Keratinocyte (primary cell): ENCODE measurements around the gene CCDC82. TPM values are rescaled to one million over a fixed set of nuclear protein-coding genes. Genes with fewer than 3 reads are reported as not detected.

Experiments used
- DNase-seq: peaks from one replicate; pipeline ENCODE4 v3.0.0-alpha.2; 2011; ENCODE audit warnings: low read depth, missing footprints, low spot score
- FAIRE-seq: peaks from 2 replicates; lab custom pipeline; 2011; peaks lifted over from hg19 to GRCh38; lab: Jason Lieb, UNC
- H2AFZ ChIP-seq: 2 replicates; pipeline ENCODE4 v1.6.0; 2012; ENCODE audit warnings: low read length, control low read depth, inconsistent platforms; ENCODE audit not compliant: control insufficient read depth
- H3K27ac ChIP-seq: 2 replicates; pipeline ENCODE4 v1.5.1; 2011; ENCODE audit warnings: low read length; ENCODE audit not compliant: control insufficient read depth, insufficient read depth
- H3K27me3 ChIP-seq: 3 replicates; pipeline ENCODE4 v1.6.0; 2011; ENCODE audit warnings: low read length; ENCODE audit not compliant: control insufficient read depth, insufficient read depth; ENCODE audit errors: extremely low read depth
- H3K36me3 ChIP-seq, 2 experiments: 2 replicates in 1 of 2; 3 replicates in 1 of 2; pipeline ENCODE4 v1.5.1; 2011; ENCODE audit warnings: low read length in 2 of 2, mild to moderate bottlenecking in 1 of 2; ENCODE audit not compliant: control insufficient read depth in 2 of 2, insufficient read depth in 2 of 2; ENCODE audit errors: extremely low read depth in 1 of 2
- H3K4me1 ChIP-seq: 3 replicates; pipeline ENCODE4 v1.5.1; 2011; ENCODE audit warnings: low read length; ENCODE audit not compliant: control insufficient read depth, insufficient read depth; ENCODE audit errors: extremely low read depth
- H3K4me2 ChIP-seq: 3 replicates; pipeline ENCODE4 v1.6.0; 2011; ENCODE audit warnings: low read depth, low read length; ENCODE audit not compliant: control insufficient read depth, insufficient read depth; ENCODE audit errors: extremely low read depth
- H3K4me3 ChIP-seq, 3 experiments: fragments of 200-600 bp in 1 of 3; sonication (generic) in 1 of 3; 2 replicates in 2 of 3; 3 replicates in 1 of 3; pipeline ENCODE4 v1.5.1; 2011 to 2016; ENCODE audit warnings: low read length in 3 of 3, mild to moderate bottlenecking in 3 of 3, control low read depth in 2 of 3, inconsistent platforms in 1 of 3, low read depth in 1 of 3, mixed read lengths in 1 of 3, mixed run types in 1 of 3, moderate library complexity in 1 of 3; ENCODE audit not compliant: control insufficient read depth in 2 of 3, insufficient read depth in 2 of 3; ENCODE audit errors: extremely low read depth in 1 of 3
- H3K79me2 ChIP-seq: 2 replicates; pipeline ENCODE4 v1.6.0; 2012; ENCODE audit warnings: low read length; ENCODE audit not compliant: control insufficient read depth, insufficient read depth
- H3K9ac ChIP-seq: 3 replicates; pipeline ENCODE4 v1.6.0; 2011; ENCODE audit warnings: low read length; ENCODE audit not compliant: control insufficient read depth, insufficient read depth; ENCODE audit errors: extremely low read depth
- H3K9me1 ChIP-seq: 3 replicates; pipeline ENCODE4 v1.6.0; 2011; ENCODE audit warnings: low read length; ENCODE audit not compliant: control insufficient read depth, insufficient read depth; ENCODE audit errors: extremely low read depth
- H3K9me3 ChIP-seq: 2 replicates; pipeline ENCODE4 v1.5.1; 2012; ENCODE audit warnings: low read depth, low read length; ENCODE audit not compliant: control insufficient read depth
- H4K20me1 ChIP-seq: 3 replicates; pipeline ENCODE4 v1.6.0; 2011; ENCODE audit warnings: low read length; ENCODE audit not compliant: control insufficient read depth, insufficient read depth; ENCODE audit errors: extremely low read depth
- CTCF ChIP-seq, 3 experiments: IDR thresholded peaks in 1 of 3; conservative IDR thresholded peaks in 1 of 3; optimal IDR thresholded peaks in 1 of 3; 2 replicates in 2 of 3; 3 replicates in 1 of 3; pipeline versions ENCODE3 to v1.5.1; 2011; ENCODE audit warnings: low read length in 3 of 3, mild to moderate bottlenecking in 3 of 3, moderate library complexity in 2 of 3, control low read depth in 1 of 3, inconsistent platforms in 1 of 3; ENCODE audit not compliant: insufficient read depth in 2 of 3; ENCODE audit errors: extremely low read depth in 1 of 3
- EZH2 ChIP-seq: IDR thresholded peaks from one replicate; pipeline ENCODE4 v1.6.1; 2012; ENCODE audit warnings: inconsistent platforms, mild to moderate bottlenecking, low read length, moderate library complexity
- dilution Hi-C: fragments of 300-500 bp; cut with MboI; formaldehyde crosslinking; loops from one replicate; pipeline ENCODE4 v1.7.0; 2020; ENCODE audit warnings: low sequenced_read_pairs; ENCODE audit not compliant: extremely low pct_ligation_motif_present
- polyA plus RNA-seq, 5 experiments: library from polyadenylated mRNA; depleted of rRNA in 3 of 5; stranded (reverse) in 3 of 5; stranded (forward) in 1 of 5; unstranded in 1 of 5; fragments of >200 nt; gene quantifications; 1 replicate in 1 of 5; 2 replicates in 3 of 5; 3 replicates in 1 of 5; pipeline versions ENCODE4 v1.2.1 to v1.2.3, GENCODE V29; 2011 to 2012; ENCODE audit warnings: missing spikeins in 2 of 5, low read depth in 1 of 5, low replicate concordance in 1 of 5

Gene CCDC82
- polyA plus RNA-seq, 1 donor (not counting 4 experiments of a cell fraction or from before 2014, with no cell fraction given): 19.3 TPM

DNA sequence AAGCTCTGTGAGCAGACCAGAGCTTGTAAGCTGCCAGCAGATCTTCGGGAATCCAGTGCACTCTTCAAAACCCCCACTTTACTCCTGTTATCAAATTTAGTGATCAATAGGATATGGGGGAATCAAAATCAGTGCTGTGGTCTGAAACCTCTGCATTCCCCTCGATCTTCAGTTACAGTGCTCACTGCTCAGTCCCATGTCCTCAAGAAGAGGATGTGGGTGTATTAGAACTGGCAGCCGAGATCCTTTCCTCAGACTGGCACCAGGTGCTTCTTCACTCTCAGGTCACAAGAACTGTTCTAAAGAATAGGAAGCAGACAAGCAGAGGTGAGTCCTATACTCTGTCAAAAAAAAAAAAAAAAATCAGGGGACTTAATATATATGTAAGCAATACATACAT is 31.4 kb downstream of the CCDC82 start:
- no peaks in the 10 kb centered on the region for H3K9me3 ChIP-seq
- H3K4me2 ChIP-seq: no peak overlapping the region
- no peak overlapping the region for H3K9ac ChIP-seq
- DNase-seq: no peak
- H2AFZ ChIP-seq: no peak overlapping the region
- H3K4me1 ChIP-seq: no peaks in the 10 kb centered on the region
- no peaks in the 10 kb centered on the region for H3K27me3 ChIP-seq
- peaks cover 0 to 5% of the 10 kb centered on the region in 2 experiments for H3K36me3 ChIP-seq
- no peaks in the 10 kb centered on the region for H4K20me1 ChIP-seq
- no peak for FAIRE-seq
- dilution Hi-C loops: no loop called here
- no peaks in the 10 kb centered on the region for H3K79me2 ChIP-seq
- TF ChIP-seq EZH2: no peak
- no peak for TF ChIP-seq CTCF (optimal IDR thresholded peaks at IDR 0.05 in 1 of 3, IDR thresholded peaks at IDR 0.05 in 1 of 3, conservative IDR thresholded peaks at IDR 0.05 in 1 of 3; ENCODE audit: extremely low read depth in 1 of 3, insufficient read depth in 2 of 3, low read length in 3 of 3)
- H3K27ac ChIP-seq: no peak overlapping the region
- H3K4me3 ChIP-seq: no peak overlapping the region
- H3K9me1 ChIP-seq: no peaks in the 10 kb centered on the region

- no peaks in the 10 kb centered on the region for H4K20me1 ChIP-seq
These were observed 31.9 kb downstream of the CCDC82 start for GRCh38 chr11:96357794-96358193.

More at GRCh38 chr11:96357794-96358193, 31.9 kb downstream of the CCDC82 start:
- Histone ChIP-seq H3K4me2 (no peak overlapping the region), H2AFZ (no peak overlapping the region), H3K4me3 (no peak overlapping the region), H3K36me3 (peaks cover 0 to 5% of the 10 kb centered on the region in 2 experiments), H3K79me2 (no peaks in the 10 kb centered on the region), H3K9me3 (no peaks in the 10 kb centered on the region), H3K9ac (no peak overlapping the region), H3K4me1 (no peaks in the 10 kb centered on the region), H3K27ac (no peak overlapping the region), H3K27me3 (no peaks in the 10 kb centered on the region), H3K9me1 (no peaks in the 10 kb centered on the region)
- TF ChIP-seq CTCF (optimal IDR thresholded peaks at IDR 0.05 in 1 of 3, IDR thresholded peaks at IDR 0.05 in 1 of 3, conservative IDR thresholded peaks at IDR 0.05 in 1 of 3; ENCODE audit: extremely low read depth in 1 of 3, insufficient read depth in 2 of 3, low read length in 3 of 3): no peak
- TF ChIP-seq EZH2: no peak
- DNase-seq (no peak), FAIRE-seq (no peak)
- dilution Hi-C loops: no loop called here
